ENCODE results near the gene TUT4.
A peak's percentile ranks its signal among the peaks of the same experiment; 100 is the strongest.

Gene TUT4

GRCh38 chr1:52463891-52464290 lies 89.0 kb downstream of the TUT4 start:
- no peak for DNase-seq

DNA sequence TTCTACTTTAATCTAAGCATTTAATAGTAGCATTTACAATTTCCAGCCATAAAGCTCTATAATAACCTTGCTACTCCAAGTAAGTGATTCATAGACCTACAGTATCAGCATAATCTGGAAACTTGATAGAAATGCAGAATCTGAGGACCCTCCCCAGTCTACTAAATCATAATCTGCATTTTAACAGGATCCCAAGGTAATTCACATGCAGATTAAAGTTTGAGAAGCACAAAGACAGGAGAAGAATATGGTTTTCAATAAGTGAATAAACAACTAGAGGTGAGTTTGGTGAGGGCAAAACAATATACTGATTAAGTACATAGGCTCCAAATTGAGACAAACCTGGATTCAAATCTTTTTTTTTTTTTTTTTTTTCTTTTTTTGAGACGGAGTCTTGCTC lies 91.1 kb downstream of the TUT4 start:
- no peak for DNase-seq

DNA sequence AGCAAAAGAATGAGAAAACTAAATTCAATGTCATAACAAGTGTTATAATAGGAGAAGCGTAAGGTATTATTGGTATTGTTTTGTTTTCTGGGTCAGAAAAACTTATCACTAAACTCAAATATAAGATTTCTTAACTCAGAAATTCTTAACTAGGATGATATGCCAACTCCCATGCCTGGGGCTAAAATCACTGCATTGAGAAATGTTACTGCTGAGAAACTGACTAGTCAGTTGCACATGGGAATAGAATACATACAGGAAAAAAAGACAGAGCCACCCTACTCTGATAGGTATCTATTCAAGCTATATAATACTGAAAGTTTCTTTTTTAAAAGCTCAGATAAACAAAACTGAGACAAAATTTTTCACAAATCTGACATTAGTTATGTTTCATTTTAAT lies 92.2 kb downstream of the TUT4 start:
- DNase-seq, result no peak

DNA sequence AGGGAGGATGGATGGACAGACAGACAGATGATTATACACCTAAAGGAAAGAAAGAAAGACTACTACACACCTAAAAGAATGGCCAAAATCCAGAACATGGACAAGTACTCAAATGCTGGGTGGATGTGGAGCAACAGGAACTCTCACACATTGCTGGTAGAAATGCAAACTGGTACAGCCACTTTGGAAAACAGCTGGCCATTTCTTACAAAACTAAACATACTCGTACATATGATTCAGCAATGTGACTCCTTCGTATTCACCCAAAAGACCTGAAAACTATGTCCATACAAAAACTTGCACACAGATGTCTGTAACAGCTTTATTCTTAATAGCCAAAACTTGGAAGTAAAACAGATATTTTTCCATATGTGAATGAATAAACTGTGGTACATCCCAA lies 97.2 kb downstream of the TUT4 start:
- DNase-seq, result no peak

- no peak for DNase-seq
Observed at GRCh38 chr1:52454779-52455178, 98.1 kb downstream of the TUT4 start.

- DNase-seq, result no peak
Observed at GRCh38 chr1:52454127-52454526, 98.8 kb downstream of the TUT4 start.

DNA sequence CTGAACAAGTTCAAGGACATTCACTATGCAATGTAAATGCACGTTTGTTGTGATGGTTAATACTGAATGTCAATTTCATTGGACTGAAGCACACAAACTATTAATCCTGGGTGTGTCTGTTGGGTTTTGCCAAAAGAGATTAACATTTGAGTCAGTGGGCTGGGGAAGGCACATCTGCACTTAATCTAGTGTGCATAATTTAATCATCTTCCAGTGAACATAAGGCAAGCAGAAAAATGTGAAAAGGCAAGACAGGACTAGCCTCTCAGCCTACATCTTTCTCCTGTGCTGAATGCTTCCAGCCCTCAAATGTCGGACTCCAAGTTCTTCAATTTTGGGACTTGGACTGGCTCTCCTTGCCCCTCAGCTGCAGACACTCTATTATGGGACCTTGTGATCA lies 108.4 kb downstream of the TUT4 start:
- DNase-seq, result no peak

GRCh38 chr1:52439976-52440375 lies 112.9 kb downstream of the TUT4 start:
- no peak for DNase-seq

DNA sequence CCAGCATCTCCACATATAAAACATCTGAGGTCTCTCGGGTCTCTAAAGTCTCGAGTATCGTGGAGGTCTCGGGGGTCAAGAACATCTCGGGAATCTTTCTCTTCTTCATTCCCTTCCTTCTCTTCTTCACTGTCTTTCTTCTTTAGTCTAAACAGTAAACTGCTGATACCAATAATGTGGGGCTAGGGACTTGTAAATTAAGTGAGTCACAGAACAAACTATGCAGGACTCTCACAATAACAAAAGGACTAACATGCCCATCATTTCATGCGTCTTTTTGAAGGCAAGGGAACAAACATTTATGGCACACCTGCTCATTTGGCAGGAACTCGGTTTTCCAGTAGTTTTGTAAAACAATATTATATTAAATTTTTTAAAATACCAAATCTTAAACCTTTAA lies 116.1 kb downstream of the TUT4 start:
- no peak for DNase-seq

DNA sequence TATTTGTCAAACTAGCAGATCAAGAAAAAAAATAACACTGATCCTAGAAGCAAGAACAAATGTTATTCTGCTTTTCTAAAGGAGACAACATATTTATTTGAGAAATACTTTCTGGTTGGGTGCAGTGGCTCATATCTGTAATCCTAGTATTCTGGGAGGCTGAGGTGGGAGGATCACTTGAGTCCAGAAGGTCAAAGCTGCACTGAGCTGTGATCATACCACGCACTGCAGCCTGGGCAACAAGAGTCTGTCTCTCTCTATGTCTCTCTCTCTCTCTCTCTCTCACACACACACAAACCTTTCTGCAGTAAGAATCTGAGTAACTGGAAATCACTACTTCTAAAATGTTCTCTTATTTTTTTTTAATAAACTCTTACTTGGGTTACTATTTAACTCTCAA lies 117.2 kb downstream of the TUT4 start:
- DNase-seq, result no peak

GRCh38 chr1:52435211-52435610 lies 117.7 kb downstream of the TUT4 start:
- no peak for DNase-seq

GRCh38 chr1:52432807-52433206 lies 120.1 kb downstream of the TUT4 start:
- DNase-seq, result no peak

DNA sequence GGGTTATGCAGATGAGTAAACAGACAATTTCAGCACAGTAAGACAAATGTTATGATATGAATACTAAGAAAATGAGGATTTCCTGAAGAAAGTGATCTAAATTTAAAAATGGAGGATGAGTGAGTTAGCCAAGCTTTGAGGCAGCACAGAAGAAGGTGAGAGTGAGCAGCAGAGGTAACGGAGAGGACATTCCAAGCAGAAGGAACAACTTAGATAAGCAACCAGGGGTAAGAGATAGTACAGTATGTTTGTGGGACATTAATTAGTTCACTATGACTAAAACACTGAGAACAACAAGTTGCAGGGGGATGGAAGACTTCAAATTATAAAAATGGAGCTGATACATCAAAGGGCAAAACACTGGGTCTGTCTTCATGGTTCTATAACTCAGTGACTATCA lies 125.7 kb downstream of the TUT4 start:
- DNase-seq, result no peak

- DNase-seq, result no peak
Observed at GRCh38 chr1:52426371-52426770, 126.5 kb downstream of the TUT4 start.

- no peak for DNase-seq
Observed at GRCh38 chr1:52424813-52425212, 128.1 kb downstream of the TUT4 start.

GRCh38 chr1:52424231-52424636 lies 128.7 kb downstream of the TUT4 start:
- DNase-seq, result peak; percentile 5

- DNase-seq, result peak; percentile 48
Observed at GRCh38 chr1:52423771-52424170, 129.1 kb downstream of the TUT4 start.

- no peak for DNase-seq
Observed at GRCh38 chr1:52423055-52423454, 129.8 kb downstream of the TUT4 start.

GRCh38 chr1:52420713-52421112 lies 132.2 kb downstream of the TUT4 start:
- DNase-seq, result no peak

GRCh38 chr1:52416811-52417210 lies 136.1 kb downstream of the TUT4 start:
- DNase-seq, result no peak

GRCh38 chr1:52414942-52415341 lies 137.9 kb downstream of the TUT4 start:
- no peak for DNase-seq

GRCh38 chr1:52413410-52413989 lies 139.4 kb downstream of the TUT4 start:
- DNase-seq, result no peak

- no peak for DNase-seq
Observed at GRCh38 chr1:52404975-52405338, 147.9 kb downstream of the TUT4 start.

DNA sequence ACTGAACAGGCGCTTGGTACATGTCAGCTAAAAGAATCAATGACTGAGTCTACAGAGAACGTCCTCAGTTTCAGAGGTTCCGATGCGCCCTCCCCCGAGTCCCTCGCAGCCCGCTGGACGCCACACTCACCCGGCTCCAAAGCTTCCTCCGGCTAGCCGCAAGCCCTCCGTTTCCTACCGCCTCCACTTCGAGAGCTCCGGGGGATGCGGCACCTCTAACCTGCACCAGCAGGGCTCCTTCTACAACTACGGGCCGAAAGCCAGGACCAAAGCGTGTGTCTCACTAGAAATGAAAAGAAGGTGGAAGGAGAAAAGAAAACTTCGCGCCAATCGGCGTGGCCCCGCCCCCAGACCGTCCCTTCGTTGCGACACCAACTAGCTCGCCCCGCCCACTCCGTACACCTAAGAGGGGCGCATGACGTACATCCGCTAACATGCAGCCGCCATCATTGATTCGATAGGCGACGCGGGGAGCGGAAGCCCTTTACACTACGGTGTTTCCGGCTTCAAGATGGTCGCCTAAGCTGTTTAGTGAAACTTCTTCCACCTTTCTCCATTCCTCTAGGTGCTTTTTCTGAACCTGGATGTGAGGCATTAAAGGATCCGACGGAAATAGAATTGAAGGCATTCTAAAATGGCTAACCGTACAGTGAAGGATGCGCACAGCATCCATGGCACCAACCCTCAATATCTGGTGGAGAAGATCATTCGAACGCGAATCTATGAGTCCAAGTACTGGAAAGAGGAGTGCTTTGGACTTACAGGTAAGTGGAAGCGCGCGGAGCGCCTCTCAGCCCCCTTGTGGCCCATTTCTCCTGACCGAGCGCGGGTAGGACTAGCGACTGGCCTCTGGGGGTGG lies 148.5 kb downstream of the TUT4 start, which contains the start of the genes ORC1 and PRPF38A:
Gene ORC1 (minus strand): TSS at position 308 of the 859 bp plus-strand sequence. CDS start 2,200 bp downstream, outside the sequence.
Gene PRPF38A (plus strand): TSS at position 487 of the 859 bp plus-strand sequence. CDS start 148 bp downstream, at position 635.
- DNase-seq, result peak; percentile 98
